GM18870 (cell line): ENCODE data around the gene TMEM259.

Experiments
- ATAC-seq: cut with Tn5 transposase; IDR thresholded peaks from one replicate; pipeline ENCODE4 v1.9.1; 2021; ENCODE audit warnings: moderate library complexity; ENCODE audit not compliant: unreplicated experiment

The TMEM259 gene

DNA sequence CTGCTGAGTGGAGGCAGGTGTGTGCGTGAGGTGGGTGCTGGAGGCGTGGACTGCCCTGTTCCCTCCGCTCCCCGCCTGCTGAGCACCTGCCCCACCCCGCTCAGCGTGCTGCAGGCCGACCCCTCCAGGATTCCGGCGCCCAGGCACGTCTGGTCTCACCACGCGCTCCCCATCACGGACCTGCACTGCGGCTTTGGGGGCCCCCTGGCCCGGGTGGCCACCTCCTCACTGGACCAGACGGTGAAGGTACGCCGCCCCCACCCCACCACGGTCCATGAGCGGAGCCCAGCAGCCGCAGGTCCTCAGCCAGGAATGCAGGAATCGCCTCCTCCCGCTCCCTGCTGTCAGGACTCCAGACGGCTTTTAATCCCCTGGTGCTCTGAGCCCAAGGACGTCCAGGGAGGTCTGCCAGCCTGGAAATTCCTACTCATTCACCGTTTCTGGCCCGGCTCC, 30.8 kb downstream of the TMEM259 start:
- no peak for ATAC-seq

- ATAC-seq, result no peak
These were observed 31.4 kb downstream of the TMEM259 start for GRCh38 chr19:989381-990081.

DNA sequence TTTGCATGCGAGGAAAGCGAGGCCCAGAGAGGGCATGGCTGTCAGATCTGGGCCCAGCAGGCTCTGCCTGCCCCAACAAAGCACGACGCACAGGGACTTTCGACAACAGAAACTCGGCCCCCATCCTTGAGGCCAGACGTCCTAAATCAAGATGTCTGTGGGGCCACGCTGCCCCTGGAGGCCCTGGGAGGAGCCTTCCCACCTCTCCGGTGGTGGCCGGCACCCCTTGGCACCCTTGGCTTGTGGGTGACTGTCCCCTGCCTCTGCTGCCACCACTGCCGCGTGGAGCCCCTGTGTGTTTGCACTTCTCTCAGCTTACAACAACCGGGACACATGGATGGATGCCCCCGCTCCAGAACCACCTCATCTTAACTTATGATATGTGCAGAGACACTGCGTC, 32.4 kb downstream of the TMEM259 start:
- no peak for ATAC-seq

DNA sequence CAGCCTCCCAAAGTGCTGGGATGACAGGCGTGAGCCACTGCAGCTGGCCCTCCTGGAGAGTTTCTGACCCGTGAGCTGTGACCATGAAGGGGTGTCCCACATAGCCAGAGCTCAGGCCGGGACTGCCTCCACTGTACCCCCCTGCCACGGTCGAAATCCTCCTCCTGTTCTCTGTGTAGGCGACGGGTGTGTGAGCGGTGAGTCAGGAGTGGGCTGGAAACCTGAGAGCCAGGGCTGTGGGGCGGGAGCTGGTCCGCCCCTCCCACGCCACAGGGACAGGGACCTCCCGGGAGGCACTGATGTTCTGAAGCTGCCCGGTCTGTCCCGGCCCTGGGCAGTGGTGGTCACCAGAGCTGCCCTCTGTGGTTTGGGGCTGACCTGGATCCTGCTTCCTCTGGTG, 32.8 kb downstream of the TMEM259 start:
- no peak for ATAC-seq

DNA sequence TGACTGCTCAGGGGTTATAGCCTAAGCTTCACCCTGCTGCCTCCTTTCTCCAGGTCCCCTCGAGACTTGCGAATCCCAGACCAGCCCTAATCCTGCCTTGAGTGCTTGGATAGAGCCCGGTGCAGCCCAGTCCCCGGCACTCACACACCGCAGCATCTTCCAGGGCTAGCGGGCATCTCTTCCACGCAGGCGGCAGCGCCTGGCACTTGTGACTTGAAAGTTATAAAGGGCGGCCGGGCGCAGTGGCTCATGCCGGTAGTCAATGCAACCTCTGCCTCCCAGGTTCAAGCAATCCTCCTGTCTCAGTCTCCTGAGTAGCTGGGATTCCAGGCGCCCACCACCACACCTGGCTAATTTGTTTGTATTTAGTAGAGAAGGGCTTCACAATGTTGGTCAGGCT, 34.8 kb downstream of the TMEM259 start:
- no peak for ATAC-seq

DNA sequence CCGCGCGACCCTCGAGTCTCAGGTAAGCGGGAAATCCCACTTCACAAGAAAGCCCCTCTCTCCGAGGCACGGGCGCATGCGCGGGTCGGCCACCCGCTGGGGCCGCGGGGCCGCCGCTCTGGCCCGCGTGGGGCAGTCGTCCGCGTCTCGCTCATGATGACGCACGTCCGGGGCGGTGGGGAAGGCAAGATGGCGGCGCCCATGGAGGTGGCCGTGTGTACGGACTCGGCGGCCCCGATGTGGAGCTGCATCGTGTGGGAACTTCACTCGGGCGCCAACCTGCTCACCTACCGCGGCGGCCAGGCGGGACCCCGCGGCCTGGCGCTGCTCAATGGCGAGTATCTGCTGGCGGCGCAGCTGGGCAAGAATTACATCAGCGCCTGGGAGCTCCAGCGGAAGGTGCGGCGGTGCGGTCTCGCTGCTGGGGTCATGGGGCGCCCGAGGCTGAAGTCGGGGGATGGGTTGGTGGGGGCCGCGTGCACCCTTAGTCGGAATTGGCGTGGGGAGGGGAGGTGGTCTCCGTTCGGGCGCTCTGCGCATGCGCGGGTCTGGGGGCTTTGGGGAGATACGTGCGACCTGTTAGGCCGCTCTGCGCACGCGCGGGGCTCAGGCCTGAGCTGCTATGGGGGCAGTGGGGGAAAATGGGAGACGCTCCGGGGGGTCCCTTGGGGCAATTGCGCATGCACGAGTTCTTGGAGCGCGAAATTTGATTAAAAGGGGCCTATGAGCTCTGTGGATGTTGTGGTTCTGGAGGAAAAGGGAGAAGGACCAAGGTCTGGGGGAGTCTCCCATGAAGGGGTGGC, 36.6 kb downstream of the TMEM259 start, which contains the start of gene WDR18:
Gene WDR18, plus strand, starts transcription at position 181 of the 803 bp plus-strand sequence. Its CDS starts 9 bp downstream, at position 190.
- no peak for ATAC-seq

- no peak for ATAC-seq
These were observed 38.3 kb downstream of the TMEM259 start for GRCh38 chr19:982567-983170.

DNA sequence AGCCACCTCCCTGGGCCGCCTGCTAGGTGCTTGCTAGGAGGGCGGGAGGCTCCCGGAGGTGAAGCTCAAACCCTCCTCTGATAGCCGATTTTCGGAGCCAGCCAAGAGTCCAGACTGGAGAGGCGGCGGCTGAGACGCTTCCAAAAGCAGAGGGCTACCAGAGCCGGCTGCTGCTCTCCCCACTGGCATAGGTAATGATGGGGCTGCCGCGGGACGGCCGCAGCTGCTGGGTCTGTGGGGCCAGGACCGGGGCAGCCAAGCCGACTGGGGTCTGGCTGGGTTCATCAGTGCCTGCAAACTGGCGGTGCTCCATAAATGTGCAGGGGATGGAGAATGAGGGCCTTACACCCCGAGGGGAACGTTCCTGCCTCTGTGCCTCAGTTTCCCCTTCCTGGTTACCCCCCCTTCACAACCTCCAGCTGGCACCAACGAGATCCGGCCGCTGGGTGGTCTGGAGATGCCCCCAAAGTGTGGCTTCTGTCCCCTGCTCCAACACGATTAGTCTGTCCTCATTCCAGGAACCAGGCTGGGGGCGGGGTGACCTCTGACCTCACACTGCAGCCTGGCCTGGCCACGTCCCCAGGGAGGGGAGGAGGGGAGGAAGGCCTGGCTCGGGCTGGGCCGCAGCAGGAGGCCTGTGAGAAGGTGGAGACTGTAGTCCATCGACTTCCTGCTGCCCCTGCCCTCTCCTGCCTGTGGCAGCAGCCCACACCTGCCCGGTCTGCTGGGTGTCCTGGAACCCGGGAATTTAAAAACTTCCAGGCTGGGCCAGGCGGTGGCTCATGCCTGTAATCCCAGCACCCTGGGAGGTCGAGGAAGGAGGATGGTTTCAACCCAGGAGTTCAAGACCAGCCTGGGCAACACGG, 40.6 kb downstream of the TMEM259 start:
- no peak for ATAC-seq

DNA sequence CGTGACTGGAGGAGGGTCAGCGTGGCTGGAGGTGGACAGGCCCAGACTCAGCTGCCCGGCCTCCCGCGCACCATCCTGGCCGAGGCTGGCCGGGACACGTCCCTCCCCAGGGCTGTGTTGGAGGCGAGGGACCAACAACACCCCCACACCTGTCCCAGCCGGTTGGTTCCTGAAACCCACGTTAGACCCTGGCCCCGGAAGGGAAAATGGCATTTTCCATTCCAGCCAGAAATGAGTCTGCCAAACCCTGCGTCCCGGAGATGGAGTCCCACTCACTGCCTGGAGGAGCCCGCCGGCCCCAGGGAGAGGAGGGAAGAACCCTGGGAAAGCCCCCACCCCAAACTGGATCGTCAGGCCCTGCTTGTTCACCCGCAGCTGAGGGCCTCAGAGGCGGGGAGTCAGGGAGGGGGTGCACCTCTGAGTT, 41.6 kb downstream of the TMEM259 start:
- no peak for ATAC-seq

- ATAC-seq, result no peak
These were observed 43.9 kb downstream of the TMEM259 start for GRCh38 chr19:977058-977464.

GRCh38 chr19:976476-976875, 44.4 kb downstream of the TMEM259 start:
- ATAC-seq, result no peak

- no peak for ATAC-seq
These were observed 46.2 kb downstream of the TMEM259 start for GRCh38 chr19:974564-975257.

- ATAC-seq, result no peak
These were observed 47.0 kb downstream of the TMEM259 start for GRCh38 chr19:973726-974563.

- ATAC-seq, result no peak
These were observed 48.6 kb downstream of the TMEM259 start for GRCh38 chr19:972281-972680.

DNA sequence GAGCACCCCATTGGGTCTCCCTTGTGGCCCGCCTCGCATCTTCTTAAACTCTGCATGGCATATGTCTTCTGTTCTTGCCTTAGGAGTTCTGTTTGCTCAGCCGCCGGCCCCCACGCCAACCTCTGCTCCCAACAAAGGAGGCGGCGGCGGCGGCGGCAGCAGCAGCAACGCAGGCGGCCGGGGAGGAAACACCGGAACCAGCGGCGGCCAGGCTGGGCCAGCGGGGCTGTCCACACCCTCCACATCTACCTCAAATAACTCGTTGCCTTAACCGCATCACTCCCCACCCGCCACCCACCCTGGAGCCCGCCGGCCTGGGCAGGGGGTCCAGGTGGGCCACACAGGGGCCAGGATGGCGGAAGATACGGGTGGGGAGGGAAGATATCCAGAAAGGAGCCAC, 49.1 kb downstream of the TMEM259 start:
- ATAC-seq, result no peak

GRCh38 chr19:970695-971094, 50.2 kb downstream of the TMEM259 start:
- no peak for ATAC-seq

GRCh38 chr19:966485-967088, 54.3 kb downstream of the TMEM259 start:
- ATAC-seq, result no peak

GRCh38 chr19:964761-965694, 55.9 kb downstream of the TMEM259 start:
- ATAC-seq, result no peak
